NCI-H748 (cell line): ENCODE results near the gene TEF.

Experiments used
- DNase-seq: peaks from one replicate; lab custom pipeline; 2025; ENCODE audit not compliant: unreplicated experiment; lab: John Stamatoyannopoulos, UW

The TEF gene

DNA sequence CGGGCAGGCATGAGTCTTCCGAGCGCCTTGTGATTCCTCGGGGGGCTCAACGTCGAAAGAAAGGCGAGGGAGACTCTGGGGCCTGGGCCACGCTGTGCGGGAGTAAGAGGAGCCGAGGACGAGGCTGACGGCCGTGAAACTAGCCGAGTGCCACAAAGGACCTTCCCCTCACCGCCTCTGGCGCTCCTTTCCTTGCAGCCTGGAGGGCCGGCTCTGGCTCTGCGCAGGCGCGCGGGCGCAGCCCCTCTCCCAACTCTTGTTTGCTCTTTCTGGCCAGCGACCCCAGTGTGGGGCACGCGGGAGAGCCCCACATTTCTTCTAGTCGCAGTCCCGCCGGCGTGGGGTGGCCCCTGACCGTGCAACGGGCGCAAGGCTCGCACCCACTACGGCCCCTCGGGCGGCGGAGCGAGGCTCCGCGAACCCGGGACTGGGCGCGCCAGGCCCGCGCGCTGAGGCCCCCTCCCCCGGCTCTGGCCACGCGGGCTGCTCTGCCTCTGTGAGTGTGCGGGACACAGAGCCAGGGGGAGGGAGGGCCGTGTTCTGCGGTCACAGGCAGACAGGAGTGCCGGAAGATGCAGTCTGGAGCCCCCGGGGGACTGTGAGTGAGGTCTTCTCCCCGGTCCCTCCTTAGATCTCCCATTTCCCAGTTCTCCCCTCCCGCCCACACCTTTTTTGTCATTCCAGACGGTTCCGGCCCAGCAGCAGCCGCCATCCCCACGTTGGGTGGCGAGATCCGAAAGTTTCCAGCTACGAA, 65.9 kb downstream of the TEF start:
- peak; percentile 82 for DNase-seq

DNA sequence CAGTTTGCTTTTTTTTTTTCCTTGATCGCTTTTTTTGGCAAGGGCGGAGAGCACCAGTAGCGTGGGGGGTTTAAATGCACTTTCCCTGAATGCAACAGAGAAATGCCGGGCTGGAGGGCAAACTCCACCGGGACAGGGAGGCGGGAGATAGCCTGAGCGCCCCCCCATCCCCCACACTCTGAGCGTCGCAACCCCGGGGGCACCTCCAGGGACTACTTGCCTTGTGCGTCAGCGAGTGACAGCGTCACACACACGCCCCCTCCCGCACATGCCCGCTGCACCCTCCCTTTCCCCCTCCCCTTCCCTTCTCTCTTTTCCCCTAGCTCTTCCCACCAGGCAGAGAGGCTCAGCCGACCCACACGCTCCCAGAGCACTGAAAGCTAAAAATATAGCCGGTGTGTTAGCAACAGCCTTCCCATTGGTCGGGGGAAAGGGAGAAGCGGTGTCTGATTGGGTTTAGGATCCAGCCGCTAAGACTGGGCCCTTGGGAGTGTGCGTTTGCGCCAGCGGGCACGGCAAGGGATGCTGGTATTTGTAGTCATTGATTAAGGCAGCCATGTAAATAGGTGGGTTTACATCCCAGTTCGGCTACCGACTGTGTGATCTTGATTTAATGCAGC, 66.6 kb downstream of the TEF start:
- DNase-seq: peak; percentile 99
